HPDE6-E6E7 (cell line): ENCODE results near the gene XPNPEP3.
A peak's percentile ranks its signal among the peaks of the same experiment; 100 is the strongest.
"Not testable (repeated sequence)": the region's sequence is repeated elsewhere in the genome, so short reads cannot be mapped to it uniquely, and the experiment has no call there.

Experiments
- DNase-seq: peaks from one replicate; pipeline ENCODE4 v3.0.0; 2011; ENCODE audit warnings: missing footprints; ENCODE audit errors: extremely low spot score

XPNPEP3 gene

GRCh38 chr22:40857309-40857855, 434 bp downstream of the XPNPEP3 start:
- peak; percentile 2 for DNase-seq

- DNase-seq, result no peak
Measured at GRCh38 chr22:40862013-40862412, 5.1 kb downstream of the XPNPEP3 start, which contains the start of gene DNAJB7. Gene DNAJB7, minus strand, starts transcription at chr22:40862113. Its CDS starts 119 bp downstream, at chr22:40861994.

DNA sequence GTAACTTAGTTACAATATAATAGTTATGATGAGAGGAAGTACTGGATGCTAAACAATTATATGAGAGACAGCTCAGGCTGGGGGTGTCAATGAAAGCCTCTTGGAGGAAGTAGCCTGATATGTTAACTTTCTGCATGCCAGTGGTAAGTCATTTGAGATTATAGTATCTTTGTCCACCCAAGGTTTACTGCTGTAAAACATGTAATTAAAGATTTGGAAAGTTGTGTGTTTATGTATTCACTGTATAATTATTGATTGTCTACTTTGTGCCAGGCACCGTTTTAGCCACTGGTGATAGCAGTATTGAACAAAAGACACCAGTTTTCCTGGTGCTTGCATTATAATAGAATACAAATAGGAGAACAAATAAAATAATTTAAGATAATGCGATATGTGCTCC, 5.6 kb downstream of the XPNPEP3 start:
- DNase-seq, result no peak

GRCh38 chr22:40867109-40867508, 10.2 kb downstream of the XPNPEP3 start:
- no peak for DNase-seq

DNA sequence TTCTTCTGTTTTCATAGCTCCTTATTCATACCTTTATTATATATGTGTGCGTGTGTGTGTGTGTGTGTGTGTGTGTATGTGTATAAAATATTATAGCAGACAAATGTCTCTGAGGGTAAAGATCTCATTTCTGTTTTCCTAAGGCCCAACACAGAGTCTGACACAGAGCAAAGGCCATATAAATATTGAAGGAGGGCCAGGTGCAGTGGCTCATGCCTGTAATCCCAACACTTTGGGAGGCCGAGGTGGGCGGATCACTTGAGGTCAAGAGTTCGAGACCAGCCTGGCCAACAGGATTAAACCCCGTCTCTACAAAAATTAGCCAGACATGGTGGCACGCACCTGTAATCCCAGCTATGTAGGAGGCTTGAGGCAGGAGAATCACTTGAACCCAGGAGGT, 11.4 kb downstream of the XPNPEP3 start:
- not testable (repeated sequence) for DNase-seq

DNA sequence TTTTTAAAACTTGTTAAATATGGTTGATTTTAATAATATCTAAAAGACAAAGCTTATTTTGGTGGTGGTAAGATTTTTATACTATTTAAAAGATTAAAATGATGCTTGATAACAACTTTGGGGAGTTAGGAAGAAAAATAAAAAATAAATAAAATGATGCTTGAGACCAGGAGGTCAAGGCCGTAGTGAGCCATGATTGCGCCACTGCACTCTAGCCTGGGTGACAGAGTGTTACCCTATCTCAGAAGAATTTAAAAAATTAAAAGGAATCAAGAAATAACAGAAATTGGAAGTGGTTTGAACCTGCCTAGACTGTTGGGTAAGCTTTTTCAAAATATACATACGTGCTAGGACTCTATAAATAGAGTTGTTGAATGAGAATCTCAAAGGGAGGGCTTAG, 17.1 kb downstream of the XPNPEP3 start:
- DNase-seq, result no peak

DNA sequence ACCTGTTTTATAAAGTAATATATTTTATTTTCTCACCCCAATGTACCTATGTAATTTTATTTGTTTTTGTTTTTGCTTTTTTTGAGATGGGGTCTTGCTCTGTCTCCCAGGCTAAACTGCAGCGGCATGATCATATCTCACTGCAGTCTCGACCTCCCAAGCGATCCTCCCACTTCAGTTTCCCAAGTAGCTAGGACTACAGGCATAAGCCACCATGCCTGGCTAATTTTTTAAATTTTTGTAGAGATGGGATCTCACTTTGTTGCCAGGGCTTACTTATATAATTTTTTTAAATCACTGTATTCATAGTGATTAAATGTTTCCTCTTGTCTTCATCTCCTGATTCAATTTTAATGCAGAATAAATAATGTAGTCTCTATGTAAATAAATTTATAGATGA, 18.2 kb downstream of the XPNPEP3 start:
- no peak for DNase-seq

DNA sequence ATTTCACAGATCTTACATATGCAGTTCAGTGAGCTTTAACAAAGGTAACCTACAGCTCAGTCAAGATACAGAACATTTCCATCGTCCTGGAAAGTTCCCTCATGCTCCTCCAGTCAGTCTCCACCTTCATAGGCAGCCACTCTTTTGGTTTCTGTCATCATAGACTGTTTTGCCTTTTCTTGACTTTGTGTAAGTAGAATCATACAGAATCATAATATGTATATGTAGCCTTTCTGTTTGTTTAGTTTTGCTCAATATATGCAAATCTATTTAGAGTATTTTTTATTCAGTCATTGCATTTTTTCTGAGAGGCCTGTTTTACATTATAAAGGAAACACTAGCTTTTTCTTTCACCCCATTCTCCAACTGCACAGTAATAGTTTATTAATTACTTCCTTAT, 20.0 kb downstream of the XPNPEP3 start:
- no peak for DNase-seq

GRCh38 chr22:40877488-40877887, 20.5 kb downstream of the XPNPEP3 start:
- DNase-seq, result no peak

DNA sequence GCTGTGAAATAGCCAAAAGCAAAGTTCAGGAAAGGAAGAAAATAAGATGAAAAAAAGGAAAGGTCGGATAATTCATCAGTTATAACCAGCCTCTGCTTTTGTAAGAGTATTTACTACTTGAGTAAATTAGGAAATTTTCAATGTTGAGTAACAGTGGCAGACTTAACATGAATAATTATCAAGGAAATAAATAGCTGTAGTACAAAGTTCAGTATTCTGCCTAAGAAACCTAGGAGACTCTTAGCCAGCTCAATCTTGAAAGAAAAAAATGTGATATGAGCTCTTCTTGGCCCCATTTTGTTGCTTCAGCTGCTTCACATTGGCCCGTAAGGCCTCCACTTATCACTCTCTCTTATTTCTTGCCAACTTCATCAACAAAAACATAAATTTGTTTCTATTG, 22.0 kb downstream of the XPNPEP3 start:
- no peak for DNase-seq

- DNase-seq, result no peak
Measured at GRCh38 chr22:40889116-40889515, 32.2 kb downstream of the XPNPEP3 start.

DNA sequence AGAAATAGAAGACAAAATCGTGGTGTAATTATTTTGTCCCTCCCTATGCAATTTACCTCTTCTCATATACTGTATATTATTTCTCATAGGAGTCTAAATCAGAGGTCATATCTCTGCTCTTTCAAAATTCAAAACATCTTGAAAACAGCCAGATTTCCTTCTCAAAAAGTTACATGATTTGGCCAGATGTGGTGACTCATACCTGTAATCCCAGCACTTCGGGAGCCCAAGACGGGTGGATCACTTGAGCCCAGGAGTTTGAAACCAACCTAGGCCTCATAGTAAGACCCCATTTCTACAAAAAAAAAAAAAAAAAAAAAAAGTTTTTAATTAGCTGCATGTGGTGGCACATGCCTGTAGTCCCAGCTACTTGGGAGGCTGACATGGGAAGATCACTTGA, 33.9 kb downstream of the XPNPEP3 start:
- no peak for DNase-seq

DNA sequence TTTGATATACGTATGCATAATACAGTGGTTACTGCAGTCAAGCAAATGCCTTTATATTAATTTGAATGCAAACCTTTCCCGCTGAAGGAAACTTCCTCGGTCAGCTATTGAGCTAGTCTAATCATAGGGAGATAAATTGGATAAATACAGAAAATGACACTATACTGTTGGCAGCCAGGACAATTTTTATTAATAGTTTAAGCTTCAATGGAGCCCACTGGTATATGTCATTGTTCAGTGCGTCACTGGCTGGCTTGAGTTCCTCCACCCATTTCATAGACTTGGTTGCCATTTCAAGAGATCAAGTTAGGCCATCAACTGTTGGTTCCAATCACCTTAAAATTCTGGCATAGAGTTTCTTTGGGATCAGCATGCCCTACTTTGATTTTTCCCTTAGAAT, 37.5 kb downstream of the XPNPEP3 start:
- no peak for DNase-seq

- peak; percentile 25 for DNase-seq
Measured at GRCh38 chr22:40898850-40899357, 42.0 kb downstream of the XPNPEP3 start.

GRCh38 chr22:40904101-40904500, 47.2 kb downstream of the XPNPEP3 start:
- DNase-seq, result no peak

DNA sequence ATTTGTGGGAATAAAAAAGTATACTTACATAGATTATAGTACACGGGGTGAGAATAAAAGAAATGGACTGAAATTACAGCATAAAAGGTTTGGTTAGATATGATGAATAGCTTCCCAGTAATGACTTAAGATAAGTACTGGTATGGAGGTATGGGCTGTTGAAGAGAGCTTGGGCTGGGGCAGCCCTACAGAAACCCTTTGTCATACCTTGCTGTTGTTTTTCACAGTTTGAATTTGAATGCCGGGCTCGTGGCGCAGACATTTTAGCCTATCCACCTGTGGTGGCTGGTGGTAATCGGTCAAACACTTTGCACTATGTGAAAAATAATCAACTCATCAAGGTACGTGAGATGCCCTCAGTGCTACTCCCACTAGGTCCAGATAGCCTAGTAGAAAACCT, 51.9 kb downstream of the XPNPEP3 start:
- no peak for DNase-seq

DNA sequence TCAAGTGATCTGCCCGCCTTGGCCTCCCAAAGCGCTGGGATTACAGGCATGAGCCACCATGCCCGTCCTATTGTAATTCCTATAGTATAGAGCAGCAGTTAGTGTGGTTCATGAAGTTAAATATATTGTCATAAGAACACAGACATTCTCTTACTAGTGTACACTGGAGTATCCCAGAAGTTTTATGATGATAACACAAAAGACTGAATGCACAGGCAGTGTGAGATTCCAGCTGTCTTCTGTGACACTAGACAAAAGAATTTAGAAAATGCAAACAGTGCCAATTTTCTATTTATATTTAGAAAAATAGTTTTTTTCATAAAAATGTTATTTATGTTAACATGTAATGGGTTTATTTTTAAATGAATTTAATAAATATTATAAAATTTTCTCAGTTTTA, 54.8 kb downstream of the XPNPEP3 start:
- no peak for DNase-seq

DNA sequence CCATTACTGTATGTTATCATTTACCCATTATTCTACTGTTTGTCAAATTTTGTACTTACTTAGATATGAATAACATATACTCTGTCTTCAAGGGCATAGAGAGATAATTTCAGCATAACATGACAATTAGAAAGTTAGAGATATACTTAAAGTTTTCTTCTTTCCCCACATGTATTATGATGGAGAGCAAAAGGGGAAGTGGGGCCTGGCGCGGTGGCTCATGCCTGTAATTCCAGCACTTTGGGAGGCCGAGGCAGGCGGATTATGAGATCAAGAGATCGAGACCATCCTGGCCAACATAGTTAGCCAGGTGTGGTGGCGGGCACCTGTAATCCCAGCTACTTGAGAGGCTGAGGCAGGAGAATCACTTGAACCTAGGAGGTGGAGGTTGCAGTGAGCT, 56.0 kb downstream of the XPNPEP3 start:
- DNase-seq, result not testable (repeated sequence)

DNA sequence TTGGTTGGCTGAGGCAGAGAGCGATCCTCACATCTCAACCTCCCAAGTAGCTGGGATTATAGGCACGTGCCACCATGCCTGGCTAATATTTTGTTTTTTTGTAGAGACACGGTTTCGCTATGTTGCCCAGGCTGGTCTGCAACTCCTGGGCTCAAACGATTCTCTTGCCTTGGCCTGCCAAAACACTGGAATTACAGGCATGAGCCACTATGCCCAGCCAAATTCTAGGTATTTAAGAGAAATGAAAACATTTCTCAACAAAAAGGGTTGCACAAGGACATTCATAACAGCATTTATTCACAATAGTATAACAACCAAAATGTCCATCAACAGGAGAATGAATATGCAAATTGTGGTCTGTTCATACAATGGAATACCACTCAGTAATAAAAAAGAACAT, 62.5 kb downstream of the XPNPEP3 start:
- no peak for DNase-seq

- DNase-seq, result no peak
Measured at GRCh38 chr22:40920526-40920925, 63.6 kb downstream of the XPNPEP3 start.

DNA sequence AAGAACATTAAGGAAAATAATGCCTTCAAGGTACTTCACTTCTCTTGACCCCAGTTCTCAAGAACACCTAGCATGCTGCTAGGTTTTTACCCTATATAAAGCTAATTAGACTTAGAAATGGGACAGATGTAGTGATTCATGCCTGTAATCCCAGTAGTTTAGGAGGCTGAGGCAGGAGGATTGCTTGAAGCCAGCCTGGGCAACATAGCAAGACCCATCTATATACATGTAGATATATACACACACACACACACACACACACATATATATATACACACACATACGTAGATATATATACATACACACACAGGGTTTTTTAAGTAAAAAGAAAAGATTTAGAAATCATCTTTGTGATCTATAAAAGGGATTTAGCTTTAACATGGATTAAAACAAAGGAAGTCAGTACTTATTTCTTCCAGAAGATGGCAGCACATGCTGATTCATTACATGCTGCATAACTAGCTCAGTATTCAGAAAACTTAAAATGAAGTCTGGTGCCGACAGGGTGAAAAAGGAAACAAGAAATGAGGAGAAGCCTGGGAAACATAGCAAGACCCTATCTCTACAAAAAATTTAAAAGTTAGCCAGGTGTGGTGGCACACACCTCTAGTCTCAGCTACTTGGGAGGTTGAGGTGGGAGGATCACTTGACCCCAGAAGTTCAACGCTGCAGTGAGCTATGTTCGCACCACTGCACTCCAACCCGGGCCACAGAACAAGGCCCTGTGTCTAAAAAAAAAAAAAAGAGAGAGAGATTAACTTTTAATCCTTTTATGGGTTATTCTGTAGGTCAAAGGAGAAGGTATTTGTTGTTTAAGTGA, 65.7 kb downstream of the XPNPEP3 start:
- DNase-seq, result peak; percentile 20

GRCh38 chr22:40928657-40929056, 71.7 kb downstream of the XPNPEP3 start:
- DNase-seq, result no peak

DNA sequence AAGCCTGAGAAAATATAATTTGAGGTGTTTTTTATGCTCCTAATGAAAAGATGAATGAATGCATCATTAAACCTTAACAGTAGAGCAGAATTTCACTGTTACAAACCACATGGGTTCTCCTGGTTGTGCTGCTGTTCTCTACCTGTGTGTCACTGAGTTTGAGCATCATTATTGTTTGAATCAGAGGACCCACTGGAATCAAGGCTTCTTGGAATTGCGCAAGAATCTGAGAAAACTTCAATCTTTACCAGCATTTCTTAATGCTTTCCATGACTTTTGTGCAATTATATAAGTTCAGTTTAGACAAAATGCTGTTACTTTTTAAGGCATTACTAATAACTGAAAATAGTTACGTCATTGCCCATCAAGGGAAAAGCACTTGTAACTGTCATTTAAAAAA, 75.4 kb downstream of the XPNPEP3 start:
- no peak for DNase-seq
